HEK293 (cell line): Measurements from ENCODE around the gene DNAJB14.

Experiments used
- CTCF ChIA-PET: fragments of 350-600 bp; formaldehyde crosslinking; extraction: SDS; loops from one replicate; lab custom pipeline; 2021; ENCODE audit warnings: antibody characterized with exemption; lab: Yijun Ruan, JAX
- POLR2A ChIA-PET: fragments of 300-600 bp; formaldehyde crosslinking; extraction: SDS; loops from one replicate; lab custom pipeline; 2020; ENCODE audit warnings: antibody characterized with exemption, inconsistent platforms; lab: Yijun Ruan, JAX
- H3K27ac ChIP-seq: fragments of 200-500 bp; sonication (Bioruptor generic); 2 replicates; pipeline ENCODE4 v1.5.1; 2014; ENCODE audit warnings: low read depth, low read length, control low read depth, inconsistent platforms; ENCODE audit errors: extremely low read depth
- H3K36me3 ChIP-seq, 2 experiments: fragments of 200-500 bp in 1 of 2; sonication (Bioruptor generic) in 1 of 2; 1 replicate in 1 of 2; 2 replicates in 1 of 2; pipeline ENCODE4 v1.5.1; 2014 to 2017; ENCODE audit warnings: inconsistent platforms in 2 of 2, low read length in 2 of 2; ENCODE audit not compliant: control insufficient read depth in 2 of 2, insufficient read depth in 1 of 2
- H3K4me1 ChIP-seq: fragments of 200-500 bp; sonication (Bioruptor generic); 2 replicates; pipeline ENCODE4 v1.5.1; 2014; ENCODE audit warnings: mild to moderate bottlenecking, low read length, inconsistent platforms; ENCODE audit not compliant: control insufficient read depth, insufficient read depth
- H3K4me3 ChIP-seq: 2 replicates; pipeline ENCODE4 v1.5.1; 2011; ENCODE audit warnings: low read depth, mild to moderate bottlenecking, control low read depth, low read length, moderate library complexity
- H3K9me3 ChIP-seq: fragments of 200-500 bp; sonication (Bioruptor generic); 2 replicates; pipeline ENCODE4 v1.5.1; 2014; ENCODE audit warnings: low read depth, low read length, inconsistent platforms; ENCODE audit not compliant: control insufficient read depth, insufficient read depth
- GLI4 ChIP-seq: fragments of 450-650 bp; formaldehyde crosslinking; IDR thresholded peaks from 2 replicates; pipeline ENCODE4 v1.5.1; 2016; ENCODE audit warnings: missing biosample characterization, missing genetic modification characterization
- GLIS2 ChIP-seq: fragments of 450-650 bp; formaldehyde crosslinking; IDR thresholded peaks from 2 replicates; pipeline ENCODE4 v1.5.1; 2016; ENCODE audit warnings: missing biosample characterization, missing genetic modification characterization
- KLF17 ChIP-seq: fragments of 450-650 bp; formaldehyde crosslinking; IDR thresholded peaks from 2 replicates; pipeline ENCODE4 v1.5.1; 2016; ENCODE audit warnings: missing biosample characterization, missing genetic modification characterization
- KLF7 ChIP-seq: fragments of 450-650 bp; formaldehyde crosslinking; IDR thresholded peaks from 2 replicates; pipeline ENCODE4 v1.5.1; 2016; ENCODE audit warnings: missing biosample characterization, missing genetic modification characterization, borderline replicate concordance
- TCF7L2 ChIP-seq: IDR thresholded peaks from 2 replicates; pipeline ENCODE4 v1.6.1; 2011; ENCODE audit warnings: low read depth, mild to moderate bottlenecking, inconsistent platforms, low read length, moderate library complexity, borderline replicate concordance
- WT1 ChIP-seq: fragments of 450-650 bp; formaldehyde crosslinking; IDR thresholded peaks from 2 replicates; pipeline ENCODE4 v1.5.1; 2016; ENCODE audit warnings: missing biosample characterization, missing genetic modification characterization
- ZBTB11 ChIP-seq: fragments of 450-650 bp; formaldehyde crosslinking; conservative IDR thresholded peaks from 2 replicates; pipeline ENCODE4 v1.5.1; 2016; ENCODE audit warnings: low read depth, missing biosample characterization, missing genetic modification characterization
- ZBTB44 ChIP-seq: fragments of 450-650 bp; IDR thresholded peaks from 2 replicates; pipeline ENCODE4 v1.5.1; 2018; ENCODE audit warnings: missing biosample characterization, mild to moderate bottlenecking, missing genetic modification characterization
- ZBTB8A ChIP-seq: fragments of 450-650 bp; formaldehyde crosslinking; IDR thresholded peaks from 2 replicates; pipeline ENCODE4 v1.5.1; 2016; ENCODE audit warnings: missing biosample characterization, missing genetic modification characterization
- ZEB2 ChIP-seq: fragments of 450-650 bp; formaldehyde crosslinking; IDR thresholded peaks from 2 replicates; pipeline ENCODE4 v1.5.1; 2016; ENCODE audit warnings: missing biosample characterization, missing genetic modification characterization
- ZFP37 ChIP-seq: fragments of 450-650 bp; formaldehyde crosslinking; IDR thresholded peaks from 2 replicates; pipeline ENCODE4 v1.5.1; 2016; ENCODE audit warnings: missing biosample characterization, missing genetic modification characterization
- ZNF2 ChIP-seq: fragments of 450-650 bp; formaldehyde crosslinking; IDR thresholded peaks from 2 replicates; pipeline ENCODE4 v1.5.1; 2016; ENCODE audit warnings: missing biosample characterization, missing genetic modification characterization
- ZNF341 ChIP-seq: fragments of 450-650 bp; formaldehyde crosslinking; IDR thresholded peaks from 2 replicates; pipeline ENCODE4; 2016; ENCODE audit warnings: low read depth, missing biosample characterization, missing genetic modification characterization
- ZNF391 ChIP-seq: fragments of 450-650 bp; formaldehyde crosslinking; IDR thresholded peaks from 2 replicates; pipeline ENCODE4 v1.5.1; 2016; ENCODE audit warnings: low read depth, missing biosample characterization, missing genetic modification characterization, borderline replicate concordance
- ZNF398 ChIP-seq: fragments of 450-650 bp; formaldehyde crosslinking; IDR thresholded peaks from 2 replicates; pipeline ENCODE4 v1.5.1; 2017; ENCODE audit warnings: missing biosample characterization, missing genetic modification characterization
- ZNF513 ChIP-seq: fragments of 450-650 bp; IDR thresholded peaks from 2 replicates; pipeline ENCODE4 v1.5.1; 2018; ENCODE audit warnings: missing biosample characterization, missing genetic modification characterization
- ZNF518A ChIP-seq: fragments of 450-650 bp; formaldehyde crosslinking; conservative IDR thresholded peaks from 2 replicates; pipeline ENCODE4 v1.5.1; 2016; ENCODE audit warnings: low read depth, missing biosample characterization, missing genetic modification characterization
- ZNF664 ChIP-seq: fragments of 450-650 bp; formaldehyde crosslinking; IDR thresholded peaks from 2 replicates; pipeline ENCODE4 v1.5.1; 2016; ENCODE audit warnings: missing biosample characterization, missing genetic modification characterization
- ZNF677 ChIP-seq: fragments of 450-650 bp; IDR thresholded peaks from 2 replicates; pipeline ENCODE4 v1.5.0; 2018; ENCODE audit warnings: missing biosample characterization, mild to moderate bottlenecking, missing genetic modification characterization, moderate library complexity
- ZNF768 ChIP-seq: fragments of 450-650 bp; formaldehyde crosslinking; IDR thresholded peaks from 2 replicates; pipeline ENCODE4 v1.5.1; 2018; ENCODE audit warnings: missing biosample characterization, mild to moderate bottlenecking, missing genetic modification characterization
- ZNF792 ChIP-seq: fragments of 450-650 bp; formaldehyde crosslinking; IDR thresholded peaks from 2 replicates; pipeline ENCODE4 v1.5.1; 2016; ENCODE audit warnings: missing biosample characterization, missing genetic modification characterization

Gene DNAJB14

GRCh38 chr4:99946356-99947189 is at the start of gene DNAJB14:
Gene DNAJB14, minus strand, starts transcription at chr4:99946618. Its CDS starts 47 bp downstream, at chr4:99946571.
- Histone ChIP-seq H3K4me1 (no peaks in the 10 kb centered on the region), H3K9me3 (no peaks in the 10 kb centered on the region), H3K4me3 (peak within 1 kb of the TSS; percentile 56), H3K27ac (peak within 1 kb of the TSS; percentile 76), H3K36me3 (peaks cover 3 to 40% of the 10 kb centered on the region in 2 experiments; a peak in 1 of 3 replicates)
- CTCF ChIA-PET: interaction anchor here (2.0 kb wide), 1 partner anchor 138 kb away, joined by 4 read pairs; no protein-coding TSS in a partner anchor
- POLR2A ChIA-PET: interaction anchor here (0.6 to 1.5 kb wide), 4 partner anchors 22 to 383 kb away, joined by 3 to 9 read pairs (median 4); partner anchors contain the start of genes LAMTOR3 and TRMT10A
- no peak for TF ChIP-seq ZNF664 (tag by site-specific recombination)
- no peak for TF ChIP-seq KLF7 (tag by site-specific recombination)
- TF ChIP-seq ZBTB8A: 0 out of 2 replicates have a peak, but pooled peaks have one; percentile 26
- TF ChIP-seq ZBTB11 (tag by site-specific recombination): peak; percentile 76
- peak; percentile 54 for TF ChIP-seq ZEB2 (tag by site-specific recombination)
- no peak for TF ChIP-seq ZNF677
- TF ChIP-seq WT1: no peak
- TF ChIP-seq TCF7L2: no peak
- peak; percentile 80 for TF ChIP-seq GLIS2 (tag by site-specific recombination)
- TF ChIP-seq GLI4 (tag by site-specific recombination): peak; percentile 51; the same call in 1 of the 2 replicates
- TF ChIP-seq ZBTB44 (tag by site-specific recombination): no peak
- TF ChIP-seq ZNF391: no peak
- peak; percentile 25; the same call in 1 of the 2 replicates for TF ChIP-seq ZNF513 (tag by site-specific recombination)
- no peak for TF ChIP-seq ZNF768 (tag by site-specific recombination)
- TF ChIP-seq ZNF2 (tag by site-specific recombination): 0 out of 2 replicates have a peak, but pooled peaks have one; percentile 15
- no peak for TF ChIP-seq KLF17 (tag by site-specific recombination)
- TF ChIP-seq ZNF792: no peak
- TF ChIP-seq ZNF341: peak; percentile 7
- no peak for TF ChIP-seq ZNF398 (tag by site-specific recombination)
- no peak for TF ChIP-seq ZNF518A
- TF ChIP-seq ZFP37 (tag by site-specific recombination): peak; percentile 47; the same call in 1 of the 2 replicates
